MM.1S (cell line): ENCODE measurements around the gene RPS6KA3.
"Not testable (repeated sequence)": the region's sequence is repeated elsewhere in the genome, so short reads cannot be mapped to it uniquely, and the experiment has no call there.

Source experiments
- DNase-seq: peaks from one replicate; pipeline ENCODE4 v3.0.0-alpha.2; 2015
- H2AFZ ChIP-seq: fragments of 300-600 bp; sonication (generic); 2 replicates; pipeline ENCODE4 v1.6.0; 2016; ENCODE audit warnings: antibody characterized with exemption, low read length
- H3F3A ChIP-seq: fragments of 300-600 bp; sonication (generic); 2 replicates; pipeline ENCODE4 v1.6.1; 2016; ENCODE audit warnings: mild to moderate bottlenecking, antibody characterized with exemption, low read length, moderate library complexity, mixed read lengths; ENCODE audit not compliant: insufficient read depth
- H3K27ac ChIP-seq: fragments of 300-600 bp; sonication (generic); 2 replicates; pipeline ENCODE4 v1.5.1; 2016; ENCODE audit warnings: mild to moderate bottlenecking, low read length
- H3K27me3 ChIP-seq: fragments of 300-600 bp; sonication (generic); replicated peaks from 2 replicates; pipeline ENCODE4 v1.6.0; 2016; ENCODE audit warnings: low read length; ENCODE audit not compliant: insufficient read depth
- H3K36me3 ChIP-seq: fragments of 300-600 bp; sonication (generic); replicated peaks from 2 replicates; pipeline ENCODE4 v1.6.1; 2016; ENCODE audit warnings: mild to moderate bottlenecking, low read length, mixed read lengths; ENCODE audit not compliant: insufficient read depth
- H3K4me1 ChIP-seq: fragments of 300-600 bp; sonication (generic); 2 replicates; pipeline ENCODE4 v1.6.1; 2016; ENCODE audit warnings: low read length, mixed read lengths
- H3K4me2 ChIP-seq: fragments of 300-600 bp; sonication (generic); 2 replicates; pipeline ENCODE4 v1.6.0; 2016; ENCODE audit warnings: low read depth, low read length
- H3K4me3 ChIP-seq: fragments of 300-600 bp; sonication (generic); 2 replicates; pipeline ENCODE4 v1.5.1; 2016; ENCODE audit warnings: low read length, mixed read lengths
- H3K79me2 ChIP-seq: fragments of 300-600 bp; sonication (generic); 2 replicates; pipeline ENCODE4 v1.6.1; 2016; ENCODE audit warnings: mixed run types, low read length, mixed read lengths
- H3K9ac ChIP-seq: fragments of 300-600 bp; sonication (generic); 2 replicates; pipeline ENCODE4 v1.6.1; 2016; ENCODE audit warnings: low read length, mixed read lengths
- H3K9me2 ChIP-seq: fragments of 300-600 bp; sonication (generic); replicated peaks from 2 replicates; pipeline ENCODE4 v1.6.1; 2016; ENCODE audit warnings: mild to moderate bottlenecking, low read length, mixed read lengths; ENCODE audit not compliant: insufficient read depth
- H3K9me3 ChIP-seq: fragments of 300-600 bp; sonication (generic); replicated peaks from 2 replicates; pipeline ENCODE4 v1.6.1; 2016; ENCODE audit warnings: mild to moderate bottlenecking, low read length, mixed read lengths; ENCODE audit not compliant: insufficient read depth
- H4K20me1 ChIP-seq: fragments of 300-600 bp; sonication (generic); 2 replicates; pipeline ENCODE4 v1.6.1; 2016; ENCODE audit warnings: mild to moderate bottlenecking, low read length, moderate library complexity, mixed read lengths; ENCODE audit not compliant: insufficient read depth
- EZH2 ChIP-seq: fragments of 300-600 bp; sonication (generic); optimal IDR thresholded peaks from 2 replicates; pipeline ENCODE3; 2017; ENCODE audit warnings: low read depth, mild to moderate bottlenecking, antibody characterized with exemption, low read length, mixed read lengths
- EZH2phosphoT487 ChIP-seq: fragments of 300-600 bp; sonication (generic); IDR thresholded peaks from 2 replicates; pipeline ENCODE4 v1.6.1; 2018; ENCODE audit warnings: antibody characterized with exemption, low read length
- TF ChIP-seq, protein P1 (sequence below): fragments of 300-600 bp; sonication (generic); IDR thresholded peaks from 2 replicates; pipeline ENCODE4 v1.5.1; 2016; ENCODE audit warnings: antibody characterized with exemption, low read length, mixed read lengths

The RPS6KA3 gene

DNA sequence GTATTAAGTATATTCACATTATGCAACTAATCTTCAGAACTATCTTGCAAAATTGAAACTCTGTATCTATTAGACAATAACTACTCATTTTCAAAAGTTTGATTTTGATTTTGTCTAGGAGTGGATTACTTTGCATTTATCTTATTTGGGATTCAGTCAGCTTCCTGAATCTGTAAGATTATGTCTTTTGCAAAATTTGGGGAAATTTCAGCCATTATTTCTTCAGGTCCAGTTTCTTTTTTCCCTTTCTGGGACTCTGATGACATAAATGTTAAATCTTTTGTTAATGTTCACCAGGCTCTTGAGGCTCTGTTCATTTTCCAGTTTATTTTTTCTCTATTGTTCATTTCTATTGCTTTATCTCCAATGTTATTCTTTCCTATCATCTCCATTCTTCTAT is 15.0 kb downstream of the RPS6KA3 start:
- H3K9me3 ChIP-seq, result no peaks in the 10 kb centered on the region
- H3K27ac ChIP-seq, result no peak overlapping the region
- H3K9me2 ChIP-seq, result no peaks in the 10 kb centered on the region
- DNase-seq, result no peak
- H3K9ac ChIP-seq, result no peak overlapping the region
- H3K4me2 ChIP-seq, result no peak overlapping the region
- H2AFZ ChIP-seq, result no peak overlapping the region
- no peaks in the 10 kb centered on the region for H4K20me1 ChIP-seq
- H3K4me1 ChIP-seq, result no peaks in the 10 kb centered on the region
- no peaks in the 10 kb centered on the region for H3K36me3 ChIP-seq
- H3F3A ChIP-seq, result no peaks in the 10 kb centered on the region
- no peak for TF ChIP-seq EZH2phosphoT487
- TF ChIP-seq, protein P1, sequence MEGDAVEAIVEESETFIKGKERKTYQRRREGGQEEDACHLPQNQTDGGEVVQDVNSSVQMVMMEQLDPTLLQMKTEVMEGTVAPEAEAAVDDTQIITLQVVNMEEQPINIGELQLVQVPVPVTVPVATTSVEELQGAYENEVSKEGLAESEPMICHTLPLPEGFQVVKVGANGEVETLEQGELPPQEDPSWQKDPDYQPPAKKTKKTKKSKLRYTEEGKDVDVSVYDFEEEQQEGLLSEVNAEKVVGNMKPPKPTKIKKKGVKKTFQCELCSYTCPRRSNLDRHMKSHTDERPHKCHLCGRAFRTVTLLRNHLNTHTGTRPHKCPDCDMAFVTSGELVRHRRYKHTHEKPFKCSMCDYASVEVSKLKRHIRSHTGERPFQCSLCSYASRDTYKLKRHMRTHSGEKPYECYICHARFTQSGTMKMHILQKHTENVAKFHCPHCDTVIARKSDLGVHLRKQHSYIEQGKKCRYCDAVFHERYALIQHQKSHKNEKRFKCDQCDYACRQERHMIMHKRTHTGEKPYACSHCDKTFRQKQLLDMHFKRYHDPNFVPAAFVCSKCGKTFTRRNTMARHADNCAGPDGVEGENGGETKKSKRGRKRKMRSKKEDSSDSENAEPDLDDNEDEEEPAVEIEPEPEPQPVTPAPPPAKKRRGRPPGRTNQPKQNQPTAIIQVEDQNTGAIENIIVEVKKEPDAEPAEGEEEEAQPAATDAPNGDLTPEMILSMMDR, result no peak
- no peak for TF ChIP-seq EZH2
- H3K4me3 ChIP-seq, result no peak overlapping the region
- H3K79me2 ChIP-seq, result no peaks in the 10 kb centered on the region
- no peaks in the 10 kb centered on the region for H3K27me3 ChIP-seq

DNA sequence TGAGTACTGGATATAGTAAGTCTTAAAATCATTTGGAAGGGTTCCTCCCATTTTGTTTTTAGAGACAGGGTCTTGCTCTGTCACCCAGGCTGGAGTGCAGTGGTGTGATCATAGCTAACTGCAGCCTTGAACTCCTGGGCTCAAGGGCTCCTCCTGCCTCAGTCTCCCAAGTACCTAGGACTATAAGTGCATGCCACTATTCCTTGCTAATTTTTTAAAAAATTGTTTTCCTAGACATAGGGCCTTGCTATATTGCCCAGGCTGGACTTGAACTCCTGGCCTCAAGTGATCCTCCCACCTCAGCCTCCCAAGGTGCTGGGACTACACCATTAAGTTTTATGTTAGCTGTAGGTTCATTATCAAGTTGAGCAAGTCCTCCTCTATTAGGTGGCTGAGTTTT is 16.6 kb downstream of the RPS6KA3 start:
- H4K20me1 ChIP-seq, H3K9ac ChIP-seq, H3K9me3 ChIP-seq, H3K4me3 ChIP-seq, H3K4me2 ChIP-seq, H3K36me3 ChIP-seq, H3K9me2 ChIP-seq, DNase-seq, H2AFZ ChIP-seq, H3K27ac ChIP-seq, H3K79me2 ChIP-seq, H3K4me1 ChIP-seq, H3K27me3 ChIP-seq, H3F3A ChIP-seq: not testable (repeated sequence)

DNA sequence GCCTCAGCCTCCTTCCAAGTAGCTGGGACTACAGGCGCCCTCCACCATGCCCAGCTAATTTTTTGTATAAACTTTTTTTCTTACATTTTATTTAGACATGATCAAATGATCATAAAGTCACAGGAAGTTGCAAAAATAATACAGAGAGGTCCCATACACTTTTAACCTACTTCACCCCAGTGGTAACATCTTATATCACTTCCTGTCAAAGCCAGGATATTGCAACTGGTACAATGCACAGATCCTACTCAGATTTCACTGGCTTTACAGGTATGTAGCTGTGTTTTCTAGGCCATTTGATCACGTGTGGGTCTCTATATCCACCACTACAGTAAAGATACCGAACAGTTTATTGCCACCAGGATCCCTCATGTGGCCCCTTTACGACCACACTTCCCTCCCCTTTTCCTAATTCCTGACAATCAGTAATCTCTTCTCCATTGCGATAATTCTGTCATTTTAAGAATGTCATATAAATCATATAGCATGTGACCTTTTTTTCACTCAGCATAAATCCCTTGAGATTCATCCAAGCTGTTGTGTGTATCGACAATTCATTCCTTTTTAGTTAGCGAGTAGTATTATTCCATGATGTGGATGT is 18.0 kb downstream of the RPS6KA3 start:
- no peak overlapping the region for H2AFZ ChIP-seq
- H3K4me2 ChIP-seq, result no peak overlapping the region
- no peaks in the 10 kb centered on the region for H3K4me1 ChIP-seq
- no peaks in the 10 kb centered on the region for H3K36me3 ChIP-seq
- H4K20me1 ChIP-seq, result no peaks in the 10 kb centered on the region
- H3K27me3 ChIP-seq, result no peaks in the 10 kb centered on the region
- no peak for DNase-seq
- no peaks in the 10 kb centered on the region for H3F3A ChIP-seq
- H3K9ac ChIP-seq, result no peak overlapping the region
- H3K9me2 ChIP-seq, result no peaks in the 10 kb centered on the region
- TF ChIP-seq EZH2 (no peak), EZH2phosphoT487 (no peak)
- TF ChIP-seq, protein P1, result no peak
- no peaks in the 10 kb centered on the region for H3K9me3 ChIP-seq
- H3K4me3 ChIP-seq, result no peak overlapping the region
- no peaks in the 10 kb centered on the region for H3K79me2 ChIP-seq
- no peak overlapping the region for H3K27ac ChIP-seq

DNA sequence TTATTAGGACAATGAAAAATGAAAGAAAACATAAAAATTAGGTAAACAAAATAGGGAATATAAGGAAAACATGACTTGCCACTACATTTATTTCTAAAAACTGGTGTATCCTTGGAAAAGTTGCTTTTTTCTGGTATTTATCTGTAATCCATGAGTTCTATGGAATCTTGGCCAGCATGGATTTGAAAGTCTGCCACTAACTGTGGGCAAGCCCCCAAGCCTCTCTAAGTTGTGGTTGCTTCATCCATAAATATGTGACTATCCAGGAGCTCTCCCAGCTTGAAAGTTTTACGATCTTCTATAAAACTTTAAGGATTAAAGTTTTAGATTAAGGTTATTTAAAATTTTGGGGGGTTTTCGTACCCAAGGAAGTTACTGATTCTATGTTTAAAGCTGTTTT is 21.8 kb downstream of the RPS6KA3 start:
- Histone ChIP-seq H3K9me2 (no peaks in the 10 kb centered on the region), H3K9ac (no peak overlapping the region)
- TF ChIP-seq EZH2phosphoT487 (no peak), EZH2 (no peak)
- TF ChIP-seq, protein P1, result no peak

More for the DNA sequence above, 21.8 kb downstream of the RPS6KA3 start:
- Histone ChIP-seq H3K4me3 (no peak overlapping the region), H3K79me2 (peaks cover 6% of the 10 kb centered on the region; the same call in 1 of the 2 replicates), H2AFZ (no peak overlapping the region), H3K27me3 (no peaks in the 10 kb centered on the region), H3K9me3 (no peaks in the 10 kb centered on the region), H3K4me2 (no peak overlapping the region), H3K4me1 (no peaks in the 10 kb centered on the region), H3F3A (no peaks in the 10 kb centered on the region), H3K27ac (no peak overlapping the region), H3K36me3 (no peaks in the 10 kb centered on the region), H4K20me1 (no peaks in the 10 kb centered on the region)
- no peak for DNase-seq
